A204.1 (cell line): ENCODE results near the gene GNAT1.
"Not testable (repeated sequence)": the region's sequence is repeated elsewhere in the genome, so short reads cannot be mapped to it uniquely, and the experiment has no call there.

Source experiments
- FAIRE-seq: peaks from 2 replicates; lab custom pipeline; 2012; peaks lifted over from hg19 to GRCh38; lab: Jason Lieb, UNC

GNAT1 gene

DNA sequence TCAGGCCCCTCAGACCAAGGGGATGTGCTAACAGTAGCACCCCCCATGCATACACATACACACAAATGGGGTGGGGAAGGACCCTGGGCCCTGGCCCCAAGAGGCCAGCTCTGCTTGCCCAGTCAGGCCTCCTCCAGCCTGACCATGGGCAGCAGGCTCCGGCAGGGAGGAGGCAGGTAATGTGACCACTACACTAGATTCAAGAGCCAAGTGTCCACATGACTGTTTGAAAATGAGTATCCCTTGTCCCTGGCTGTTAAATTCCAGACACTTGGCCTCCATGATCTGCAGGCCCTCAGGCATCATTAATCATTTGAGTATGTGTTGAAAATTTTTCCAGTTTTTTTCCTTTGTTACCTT lies 30.7 kb downstream of the GNAT1 start:
- no peak for FAIRE-seq

DNA sequence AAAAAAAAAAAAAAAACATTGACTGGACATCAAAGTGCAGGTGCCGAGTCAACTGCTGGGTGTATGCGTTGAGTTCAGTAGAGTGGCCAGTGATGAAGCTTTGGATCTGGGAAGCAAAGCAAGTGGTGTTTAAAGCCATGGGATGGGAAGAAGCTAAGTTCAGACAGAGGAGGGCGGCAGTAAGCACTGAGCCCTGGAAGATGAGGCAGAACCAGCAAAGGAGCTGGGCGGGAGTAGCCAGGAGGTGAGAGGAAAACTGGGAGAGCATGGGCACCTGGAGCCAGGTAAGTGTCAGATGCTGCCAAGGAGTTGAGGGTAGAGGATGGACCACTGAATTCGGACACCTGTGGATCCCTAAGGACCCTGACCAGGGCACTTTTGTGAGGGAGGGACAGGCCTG lies 33.2 kb downstream of the GNAT1 start:
- no peak for FAIRE-seq

DNA sequence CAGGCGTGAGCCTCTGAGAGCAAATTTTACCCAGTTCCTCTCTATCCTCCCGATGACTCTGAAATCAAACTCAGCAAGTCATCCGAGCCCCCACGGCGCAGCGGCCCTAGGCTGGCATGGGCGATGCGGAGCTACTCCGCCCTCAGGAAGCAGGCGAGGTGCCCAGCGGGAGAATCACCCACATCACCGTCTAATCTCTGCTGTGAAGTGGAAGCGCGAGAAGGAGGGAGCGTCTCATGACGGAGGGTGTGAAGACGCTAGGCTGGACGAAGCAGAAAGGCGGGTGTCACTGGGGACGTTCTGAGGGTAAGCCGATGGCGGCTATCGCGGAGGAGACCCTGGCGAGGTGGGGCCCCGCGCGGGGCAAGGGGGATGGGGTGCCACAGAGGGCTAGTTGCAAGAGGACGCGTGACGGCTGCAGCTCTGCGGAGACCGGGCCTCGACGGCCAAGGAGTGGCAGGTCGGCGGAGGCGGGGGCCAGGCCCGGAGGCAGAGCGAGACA lies 35.5 kb downstream of the GNAT1 start:
- no peak for FAIRE-seq

DNA sequence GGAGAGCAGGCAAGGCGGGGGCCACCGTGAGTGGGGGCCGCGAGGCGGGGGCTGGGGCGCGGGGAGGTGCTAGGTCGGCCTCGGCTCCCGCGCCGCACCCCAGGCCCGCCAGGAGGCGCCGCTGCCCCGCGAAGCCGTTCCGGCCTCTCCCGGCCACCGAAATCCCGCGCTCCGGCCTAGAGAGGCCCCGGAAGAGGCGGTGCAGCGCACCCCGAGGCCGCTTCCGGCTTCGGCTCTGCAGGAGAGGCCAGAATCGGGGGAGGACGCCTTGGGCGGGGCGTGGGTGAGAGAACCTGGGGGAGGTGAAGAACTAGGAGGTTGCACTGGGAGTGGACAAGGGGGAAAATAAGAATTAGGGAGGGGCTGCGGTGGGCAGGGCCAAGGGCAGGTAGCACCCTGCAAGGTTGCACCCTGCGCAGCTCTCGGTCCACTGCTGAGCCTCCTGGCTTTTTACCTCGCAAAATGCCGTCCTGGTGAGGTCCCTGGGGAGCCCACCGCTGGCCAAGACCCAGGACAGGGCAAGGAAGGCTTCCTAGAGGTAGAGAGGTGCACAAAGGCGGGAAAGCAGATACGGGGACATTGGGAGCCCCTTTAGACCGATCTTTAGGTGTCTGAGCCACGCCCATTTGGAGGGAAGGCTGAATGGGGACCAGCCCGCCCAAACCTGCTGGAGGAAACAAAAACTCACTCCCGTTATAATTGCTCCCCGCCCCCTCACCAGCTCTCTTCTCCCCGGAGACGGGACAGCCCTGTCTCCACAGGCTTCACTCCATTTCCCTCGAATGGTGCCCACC lies 36.2 kb downstream of the GNAT1 start:
- FAIRE-seq = no peak

DNA sequence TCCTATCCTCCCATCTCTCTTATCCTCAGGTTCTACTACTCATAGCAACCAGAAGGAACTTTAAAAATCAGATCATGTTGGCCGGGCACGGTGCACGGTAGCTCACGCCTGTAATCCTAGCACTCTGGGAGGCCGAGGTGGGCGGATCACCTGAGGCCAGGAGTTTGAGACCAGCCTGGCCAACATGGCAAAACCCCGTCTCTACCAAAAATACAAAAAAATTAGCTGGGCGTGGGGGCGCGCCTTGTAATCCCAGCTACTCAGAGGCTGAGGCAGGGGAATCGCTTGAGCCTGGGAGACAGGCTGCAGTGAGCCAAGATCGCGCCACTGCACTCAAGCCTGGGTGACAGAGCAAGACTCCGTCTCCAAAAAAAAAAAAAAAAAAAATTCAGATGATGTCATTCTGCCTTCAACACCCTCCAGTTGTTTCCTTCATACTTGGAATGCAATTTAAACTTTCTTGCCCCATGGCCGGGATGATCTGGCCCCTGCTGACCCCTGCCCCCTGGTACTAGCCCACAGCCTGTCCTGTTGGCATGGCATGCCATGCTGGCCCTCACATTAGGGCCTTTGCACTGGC lies 36.9 kb downstream of the GNAT1 start:
- FAIRE-seq = not testable (repeated sequence)

DNA sequence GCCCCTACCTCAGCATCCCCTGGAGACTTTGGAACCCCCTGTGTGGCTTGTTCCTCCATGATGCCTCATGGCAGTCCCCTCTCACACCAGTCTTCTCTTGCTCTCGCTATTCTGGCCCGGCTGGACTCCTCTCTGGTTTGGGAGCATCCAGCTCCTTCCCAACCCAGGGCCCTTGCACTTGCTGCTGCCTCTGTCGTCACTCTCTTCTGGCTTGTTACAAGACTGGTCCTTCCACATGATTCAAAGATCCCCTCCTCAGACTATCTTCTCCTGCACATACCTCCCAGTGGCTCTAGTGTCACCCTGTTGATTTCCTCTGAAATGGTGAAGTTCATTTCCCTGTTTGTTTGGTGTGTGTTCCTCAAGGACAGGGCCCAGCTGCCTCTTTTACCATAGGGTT lies 38.1 kb downstream of the GNAT1 start:
- no peak for FAIRE-seq

DNA sequence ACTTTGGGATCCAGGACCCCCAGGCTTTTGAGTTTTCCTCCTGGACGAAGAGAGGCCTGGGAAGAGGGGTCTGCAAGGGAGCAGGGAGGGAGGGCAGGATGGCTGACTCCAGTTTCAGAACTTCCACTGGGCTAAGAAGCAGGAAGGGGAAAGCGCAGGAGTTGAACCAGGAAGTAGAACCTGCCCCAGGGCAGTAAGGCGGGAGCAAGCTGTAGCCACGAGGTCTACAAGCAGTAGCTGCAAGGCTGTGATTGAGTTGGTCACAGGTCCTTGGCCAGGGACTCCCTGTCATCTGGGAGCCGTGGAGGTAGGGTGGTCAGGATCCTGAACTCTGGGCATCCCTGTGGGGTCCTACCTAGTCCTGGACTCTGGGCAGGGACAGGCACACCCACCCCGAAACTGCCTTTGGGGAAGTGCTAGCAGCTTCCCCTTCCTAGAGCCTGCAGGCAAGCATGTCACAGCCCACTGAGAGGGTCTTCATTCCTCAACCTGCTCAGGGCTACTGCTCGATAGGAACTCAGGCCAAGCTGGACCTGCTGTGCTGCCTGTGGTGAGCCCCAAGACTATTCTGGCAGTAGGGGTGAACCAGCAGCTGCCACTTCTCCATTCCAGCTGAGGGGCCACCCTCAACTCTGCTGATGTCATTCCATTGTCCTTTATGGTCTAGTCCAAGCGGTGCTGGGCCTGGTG lies 38.8 kb downstream of the GNAT1 start:
- no peak for FAIRE-seq

DNA sequence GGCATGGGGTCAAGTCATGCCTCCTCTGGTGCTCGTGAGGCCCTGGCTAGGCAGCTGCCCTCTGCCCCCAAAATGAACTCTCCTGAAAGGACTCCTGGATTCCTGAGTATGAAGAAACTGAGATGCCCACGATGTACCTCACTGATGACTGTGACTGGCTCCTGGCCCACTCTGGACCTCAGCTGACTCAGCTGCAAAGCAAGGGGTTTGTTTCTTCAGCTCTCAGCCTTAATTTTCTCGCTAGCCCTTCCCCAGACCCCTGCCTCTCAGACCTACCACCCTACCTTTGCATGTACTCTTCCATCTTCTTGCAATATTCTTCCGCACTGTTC lies 39.4 kb downstream of the GNAT1 start:
- FAIRE-seq = no peak

DNA sequence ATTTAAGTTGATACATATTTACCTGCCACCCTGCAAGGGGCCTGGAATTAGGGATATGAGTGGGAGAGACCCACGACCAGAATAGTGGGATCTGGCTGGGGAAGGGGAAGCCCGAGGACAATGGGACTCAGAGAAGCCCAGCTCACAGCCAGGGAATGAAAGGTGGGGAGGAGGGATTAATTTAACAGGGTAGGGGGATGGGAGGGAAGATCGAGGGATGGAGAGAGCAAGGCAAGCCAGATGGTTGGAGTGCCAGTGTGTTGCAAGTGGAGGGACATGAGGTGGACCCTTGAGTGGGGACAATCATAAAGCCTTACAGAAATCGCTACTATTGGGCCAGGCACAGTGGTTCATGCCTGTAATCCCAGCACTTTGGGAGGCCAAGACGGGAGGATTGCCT lies 40.2 kb downstream of the GNAT1 start:
- FAIRE-seq = no peak

DNA sequence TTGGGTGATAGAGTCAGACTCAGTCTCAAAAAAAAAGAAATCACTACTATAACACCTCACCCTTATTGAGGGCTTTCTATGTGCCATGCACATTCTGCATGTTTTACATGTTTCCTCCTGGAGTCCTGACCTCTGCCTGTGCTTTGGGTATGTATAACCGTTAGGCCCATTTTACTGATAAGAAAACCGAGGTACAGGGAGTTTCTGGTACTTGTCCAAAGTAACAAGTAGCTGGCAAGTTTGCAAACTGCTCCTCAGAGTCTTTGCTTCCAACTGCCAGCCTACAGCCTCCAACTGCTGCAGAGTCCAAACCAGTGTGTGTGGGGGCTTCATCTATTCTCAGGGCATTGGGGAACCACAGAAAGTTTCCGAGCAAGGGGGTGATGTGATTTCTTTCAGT lies 40.9 kb downstream of the GNAT1 start:
- no peak for FAIRE-seq

DNA sequence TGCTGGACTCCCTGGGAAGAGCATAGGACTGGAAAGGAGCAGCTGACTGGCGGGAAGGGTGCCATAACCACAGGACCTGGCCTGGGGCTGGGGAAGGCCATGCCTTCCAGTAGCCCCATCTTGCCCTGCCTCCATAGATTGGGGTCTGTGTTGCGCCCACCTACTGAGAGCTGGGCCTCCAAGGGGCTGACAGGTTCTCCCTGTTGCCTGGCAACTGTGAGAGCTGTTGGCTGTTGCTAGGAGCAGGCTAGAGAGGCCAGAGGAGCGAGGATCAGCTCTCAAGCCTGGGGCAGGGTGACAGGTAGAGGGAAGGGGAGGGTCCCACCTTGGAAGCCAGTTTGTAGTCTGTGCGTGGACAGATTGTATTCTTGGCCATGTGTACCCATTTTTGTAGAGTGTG lies 41.8 kb downstream of the GNAT1 start:
- FAIRE-seq = no peak

DNA sequence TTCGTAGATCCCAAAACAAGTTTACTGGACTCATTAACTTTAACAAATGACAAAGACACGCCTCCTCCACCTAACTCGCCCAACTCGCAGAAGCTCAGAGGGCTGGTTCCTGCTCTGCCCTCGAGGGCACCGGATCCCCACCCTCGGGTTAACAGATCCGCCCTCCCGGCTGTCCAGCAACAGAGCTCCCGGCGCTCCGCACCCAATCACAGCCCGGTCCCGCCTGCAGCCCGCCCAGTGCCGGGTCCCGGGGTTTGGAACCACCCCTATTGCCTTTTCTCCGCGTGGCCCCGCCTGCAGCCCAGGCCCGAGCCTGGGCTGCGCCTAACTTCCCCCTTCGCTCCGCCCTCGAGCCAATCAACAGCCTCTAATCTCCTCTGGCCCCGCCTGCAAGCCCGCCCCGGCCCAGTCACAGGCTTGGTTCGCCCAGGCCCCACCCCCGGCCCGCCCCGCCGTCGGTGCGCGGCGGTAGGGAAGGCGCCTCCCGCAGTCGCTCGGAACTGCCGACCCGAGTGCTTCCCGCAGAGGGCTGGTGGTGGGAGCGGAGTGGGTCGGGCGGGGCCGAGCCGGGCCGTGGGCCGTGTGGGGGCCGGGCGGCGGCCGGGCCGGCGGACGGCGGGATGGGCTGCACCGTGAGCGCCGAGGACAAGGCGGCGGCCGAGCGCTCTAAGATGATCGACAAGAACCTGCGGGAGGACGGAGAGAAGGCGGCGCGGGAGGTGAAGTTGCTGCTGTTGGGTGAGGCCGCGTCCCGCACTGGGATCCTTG lies 44.5 kb downstream of the GNAT1 start, which contains the start of gene GNAI2:
Gene GNAI2, plus strand, starts transcription at position 489 of the 768 bp plus-strand sequence. Its CDS starts 132 bp downstream, at position 621.
- peak; percentile 99 for FAIRE-seq

DNA sequence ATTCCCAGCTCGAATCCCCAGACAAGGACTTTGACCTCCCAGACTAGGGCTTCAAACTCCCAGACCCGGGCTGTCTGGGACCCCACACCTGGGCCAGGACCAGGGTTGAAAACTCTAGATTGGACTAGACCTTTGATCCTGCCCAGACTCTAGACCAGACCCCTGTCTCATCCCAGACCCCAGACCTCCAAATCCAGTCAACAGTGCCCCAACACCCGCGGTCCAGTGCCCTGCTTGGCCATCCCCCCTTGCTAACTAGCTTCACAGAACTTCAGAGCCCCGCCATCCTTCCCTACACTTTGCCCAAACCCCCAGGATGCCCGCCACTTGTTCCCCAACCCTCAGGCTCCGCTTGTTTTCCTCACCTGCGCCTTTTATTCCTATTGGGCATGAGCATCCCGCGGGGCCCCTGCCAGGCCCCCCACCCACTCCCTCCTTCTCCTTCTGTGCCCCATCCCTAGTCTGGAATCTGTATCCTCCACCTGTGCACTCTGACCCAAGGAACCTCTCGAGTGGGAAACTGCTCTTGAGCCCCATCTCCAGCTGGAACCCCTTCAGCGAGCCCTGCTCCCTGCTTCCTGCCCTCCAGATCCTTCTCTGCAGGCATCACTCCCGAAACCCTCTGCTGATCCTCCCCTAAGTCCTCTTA lies 45.2 kb downstream of the GNAT1 start:
- no peak for FAIRE-seq

DNA sequence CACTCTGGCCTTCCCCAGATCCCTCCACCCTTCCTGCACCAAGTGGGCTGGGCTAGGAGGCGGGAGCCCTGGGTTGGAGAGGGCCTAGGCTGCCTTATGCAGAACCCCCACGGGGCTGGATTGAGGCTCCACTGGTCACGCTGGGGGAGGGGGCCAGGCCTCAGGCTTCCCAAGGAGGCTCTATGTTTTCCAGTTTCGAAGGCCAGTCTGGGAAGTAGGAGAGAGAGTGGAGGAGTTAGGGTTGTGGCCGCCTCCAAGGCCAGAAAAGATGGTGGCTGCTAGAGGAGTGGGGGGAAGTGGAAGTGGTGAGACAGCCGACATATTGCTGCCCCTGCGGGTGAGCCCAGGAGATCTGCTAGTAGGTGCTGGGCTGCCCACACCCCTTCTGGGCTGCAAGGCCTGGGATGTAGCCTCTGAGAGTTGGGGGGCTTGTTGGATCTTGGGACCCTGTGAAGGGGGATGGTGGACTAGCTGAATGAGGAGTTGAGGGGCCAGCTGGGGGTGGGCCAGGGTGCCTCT lies 45.8 kb downstream of the GNAT1 start:
- no peak for FAIRE-seq

DNA sequence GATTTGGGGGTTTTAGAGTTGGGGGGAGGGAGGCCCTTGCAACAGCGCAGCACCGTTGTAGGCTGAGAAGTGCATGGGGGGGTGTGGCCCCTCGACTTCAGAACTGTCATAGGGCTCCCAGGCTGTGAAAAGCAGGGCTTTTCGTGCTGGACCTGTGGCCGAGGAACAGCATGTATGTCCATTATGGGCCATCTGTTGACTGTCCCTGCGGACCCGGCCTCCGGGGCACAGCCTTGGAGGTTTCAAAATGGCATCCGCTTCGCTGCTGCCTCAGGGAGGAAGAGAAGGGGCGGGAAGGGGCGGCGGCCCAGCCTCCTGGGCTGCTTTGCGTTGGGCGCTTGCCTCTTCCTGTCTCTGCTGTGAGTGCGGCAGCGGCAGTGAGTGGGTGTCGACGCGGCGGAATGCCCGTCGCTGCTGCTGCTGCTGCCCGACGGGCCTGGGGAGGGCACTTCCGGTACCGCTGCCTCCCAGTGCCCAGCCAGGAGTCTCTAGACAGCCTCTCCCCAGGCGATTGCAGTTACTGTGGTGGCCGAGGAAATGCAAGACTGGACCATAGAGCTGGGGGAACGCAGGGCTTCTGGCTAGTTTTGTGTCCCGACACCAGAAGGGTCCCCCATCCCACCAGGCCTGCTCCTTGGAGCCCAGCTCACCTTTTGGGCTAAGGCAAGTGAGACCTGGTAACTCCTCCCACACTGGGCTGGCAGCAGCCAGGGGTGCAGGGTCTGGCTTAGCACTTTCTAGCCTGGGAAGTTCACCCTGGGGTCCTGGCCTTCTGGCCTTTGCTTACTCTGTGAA lies 46.5 kb downstream of the GNAT1 start:
- FAIRE-seq = no peak

DNA sequence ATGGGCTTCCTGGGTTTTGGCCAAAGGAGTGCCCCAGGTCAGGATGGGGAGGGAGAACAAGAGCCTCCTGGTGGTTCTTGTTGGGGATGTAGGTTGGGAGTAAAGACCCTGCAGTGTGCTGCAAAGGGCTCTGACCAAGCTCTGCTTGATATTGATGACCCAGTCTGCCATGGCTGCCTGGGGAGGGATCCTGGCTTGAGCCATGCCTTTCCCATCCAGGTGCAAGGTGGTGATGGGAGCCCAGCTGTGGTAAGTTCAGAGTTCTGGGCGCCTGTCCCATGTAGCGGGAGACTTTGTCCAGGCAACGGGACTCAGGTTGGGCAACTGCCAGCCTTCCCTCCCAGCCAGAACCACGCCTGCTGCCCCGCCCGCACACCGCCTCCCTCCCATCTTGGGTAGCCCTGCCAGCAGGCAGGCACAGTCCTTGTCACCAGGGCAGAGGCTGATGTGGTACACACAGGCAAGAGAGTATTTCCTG lies 47.2 kb downstream of the GNAT1 start:
- FAIRE-seq = no peak

DNA sequence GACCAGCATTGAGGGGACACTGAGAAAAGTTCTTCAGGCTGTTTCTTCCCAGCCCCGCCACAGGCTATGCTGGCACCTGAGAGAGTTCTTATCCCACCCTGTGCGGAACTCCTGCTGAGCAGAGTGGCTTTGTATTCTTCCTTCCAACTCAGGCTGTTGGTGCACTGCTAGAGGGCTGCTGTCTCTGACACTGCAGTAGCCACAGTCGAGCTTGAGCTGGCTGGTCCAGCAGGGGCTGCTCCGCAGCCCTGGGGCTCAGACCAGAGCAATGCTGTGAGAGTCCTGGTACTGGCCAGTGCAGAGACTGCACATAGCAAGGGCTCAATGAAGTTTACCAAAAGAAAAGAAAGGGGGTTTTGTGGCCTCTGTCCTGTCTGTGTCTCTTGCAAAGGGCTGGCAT lies 48.2 kb downstream of the GNAT1 start:
- no peak for FAIRE-seq

DNA sequence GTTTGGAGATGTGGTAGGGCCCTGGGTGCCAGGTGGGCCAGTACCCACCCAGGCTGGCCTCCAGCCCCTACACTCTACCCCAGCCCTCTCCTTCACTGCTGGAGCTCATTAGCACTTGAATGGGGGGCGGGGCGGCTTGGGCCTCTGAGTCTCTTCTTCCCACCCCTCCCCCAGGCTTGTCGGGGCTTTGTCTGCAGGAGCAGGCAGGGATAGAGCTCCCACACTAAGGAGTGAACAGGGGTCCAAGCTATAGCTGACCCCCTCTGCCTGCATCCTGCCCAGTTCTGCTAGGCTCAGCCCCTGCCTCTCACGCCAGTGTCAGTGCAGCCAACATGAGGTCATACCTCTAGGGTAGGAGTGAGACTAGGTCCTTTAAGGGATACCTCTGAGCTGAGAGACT lies 49.8 kb downstream of the GNAT1 start:
- no peak for FAIRE-seq

DNA sequence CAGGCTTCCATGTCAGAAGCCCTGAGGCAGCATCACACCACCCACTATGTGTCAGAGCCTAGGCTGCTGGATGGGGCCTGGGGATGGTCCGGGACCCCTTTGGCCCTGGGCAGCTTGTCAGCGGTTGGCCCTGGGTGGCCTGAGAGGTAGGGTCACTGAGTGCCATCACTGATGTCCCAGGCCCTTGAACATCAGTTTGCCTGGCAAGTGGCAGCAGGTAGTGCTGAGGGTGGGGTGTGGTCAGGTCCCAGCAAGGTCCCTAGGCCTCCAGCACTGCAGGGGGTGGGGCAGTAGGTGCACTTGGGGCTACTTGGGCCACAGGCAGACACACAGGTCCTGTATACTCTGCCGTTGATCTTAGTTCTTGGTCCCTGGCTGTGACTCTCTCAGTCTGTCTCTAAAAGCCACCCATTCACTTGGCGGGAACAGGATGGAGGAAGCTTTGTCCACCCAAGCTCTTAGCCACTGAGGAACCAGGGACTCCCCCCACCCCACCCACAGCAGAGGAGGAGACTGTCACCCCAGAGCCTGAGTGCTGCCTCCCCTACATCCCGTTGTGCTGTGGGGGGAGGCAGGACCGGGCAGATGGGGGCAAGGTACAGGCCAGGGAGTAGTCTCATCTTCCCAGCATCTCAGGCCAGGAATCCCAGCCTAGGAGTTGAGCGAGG lies 50.4 kb downstream of the GNAT1 start:
- FAIRE-seq = no peak

DNA sequence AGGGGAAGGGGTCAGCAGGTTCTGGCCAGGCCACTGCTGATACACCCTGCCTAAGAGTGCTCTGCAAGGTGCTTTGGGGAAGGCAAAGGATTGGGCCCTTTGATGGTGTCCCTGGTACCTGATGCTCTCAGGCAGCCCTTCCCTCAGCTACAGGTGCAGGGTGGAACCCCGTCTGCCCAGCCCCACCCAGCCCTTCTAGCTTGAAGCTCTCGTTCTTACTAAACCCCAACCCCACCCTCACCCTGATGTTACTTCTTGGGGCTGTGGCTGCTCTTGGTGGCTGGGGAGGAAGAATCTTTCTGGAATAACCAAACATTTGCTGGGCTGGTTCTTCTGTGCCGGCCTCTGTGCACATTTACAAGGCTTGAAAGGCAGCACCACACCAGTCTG lies 51.0 kb downstream of the GNAT1 start:
- FAIRE-seq = no peak
